NCI-H748 (cell line): ENCODE measurements around the gene ITPRIPL2.

Experiments
- DNase-seq: peaks from one replicate; lab custom pipeline; 2025; ENCODE audit not compliant: unreplicated experiment; lab: John Stamatoyannopoulos, UW

Gene ITPRIPL2

GRCh38 chr16:19093631-19094541 lies 19.9 kb upstream of the ITPRIPL2 start:
- DNase-seq: no peak

GRCh38 chr16:19094542-19095365 lies 19.0 kb upstream of the ITPRIPL2 start:
- DNase-seq: peak; percentile 12

DNA sequence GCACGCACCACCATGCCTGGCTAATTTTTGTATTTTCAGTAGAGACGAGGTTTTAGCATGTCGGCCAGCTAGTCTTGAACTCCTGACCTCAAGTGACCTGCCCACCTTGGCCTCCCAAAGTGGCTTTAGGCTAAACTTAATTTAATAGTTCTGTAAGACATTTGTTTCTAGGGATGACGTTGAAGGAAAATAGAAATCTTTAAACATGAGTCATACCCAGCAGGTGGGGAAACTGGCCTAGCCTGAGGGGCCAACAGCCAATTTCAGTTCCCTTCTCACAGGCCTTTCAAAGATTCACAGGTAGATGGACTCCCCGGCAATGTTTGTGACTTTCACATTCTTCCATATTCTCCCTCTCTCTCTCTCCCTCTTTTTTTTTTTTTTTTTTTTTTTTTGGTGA lies 18.1 kb upstream of the ITPRIPL2 start:
- DNase-seq: no peak

GRCh38 chr16:19098173-19098572 lies 15.6 kb upstream of the ITPRIPL2 start:
- no peak for DNase-seq

- DNase-seq: peak; percentile 58
Measured at GRCh38 chr16:19102187-19102872, 11.4 kb upstream of the ITPRIPL2 start.

DNA sequence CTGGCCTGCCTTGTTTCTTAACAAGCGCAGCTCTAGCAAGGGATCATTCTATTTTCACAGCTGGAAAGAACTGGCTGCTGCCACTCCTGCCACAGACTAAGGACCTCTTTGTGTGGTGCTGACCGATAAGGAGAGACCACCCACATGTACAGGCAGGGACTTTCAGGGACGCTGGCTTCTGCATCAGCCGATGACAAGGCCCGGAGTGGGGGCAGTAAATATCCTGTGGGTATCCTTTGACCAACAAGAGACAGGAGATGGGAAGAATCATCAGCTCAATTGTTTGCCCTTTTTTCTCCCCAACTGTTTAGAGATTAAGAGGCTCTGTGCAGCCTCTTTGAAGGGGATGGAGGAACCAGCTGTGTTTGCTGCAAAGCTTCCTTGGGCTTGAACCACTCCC lies 9.2 kb upstream of the ITPRIPL2 start:
- no peak for DNase-seq

GRCh38 chr16:19105131-19105530 lies 8.6 kb upstream of the ITPRIPL2 start:
- no peak for DNase-seq

DNA sequence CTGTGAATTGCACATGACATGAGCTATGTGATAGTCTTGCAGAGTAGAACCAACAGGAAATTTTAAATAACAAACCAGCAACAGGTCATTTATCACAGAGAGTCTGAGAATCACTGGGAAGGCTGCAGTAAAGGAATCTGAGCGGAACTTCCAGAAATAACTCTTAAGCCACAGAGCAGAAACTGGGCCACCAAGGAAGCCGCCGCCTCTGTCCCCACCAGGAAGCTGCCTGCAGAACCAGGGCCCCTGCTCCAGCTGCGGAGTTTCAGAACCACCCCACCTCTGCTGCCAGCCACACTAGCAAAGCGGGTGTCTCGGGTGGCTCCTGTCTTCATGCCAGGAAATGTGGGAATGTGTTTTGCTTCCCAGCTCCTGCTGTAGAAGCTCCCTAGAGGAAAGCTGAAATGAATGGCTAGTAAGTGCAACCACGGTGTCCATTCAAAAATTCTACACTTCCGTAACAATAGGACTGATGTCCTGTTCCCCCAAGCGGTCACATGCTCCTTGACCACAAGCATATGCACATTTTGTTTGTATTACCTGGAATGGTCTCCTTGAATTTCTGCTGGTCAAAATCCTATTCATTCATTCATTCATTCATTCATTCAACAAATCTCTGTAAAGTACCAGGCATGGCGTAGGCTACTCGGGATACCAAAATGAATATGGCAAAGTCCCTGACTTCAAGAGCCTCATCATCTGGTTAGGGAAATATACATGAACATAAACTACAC lies 7.7 kb upstream of the ITPRIPL2 start:
- DNase-seq: no peak

GRCh38 chr16:19106625-19107020 lies 7.1 kb upstream of the ITPRIPL2 start:
- DNase-seq: no peak

DNA sequence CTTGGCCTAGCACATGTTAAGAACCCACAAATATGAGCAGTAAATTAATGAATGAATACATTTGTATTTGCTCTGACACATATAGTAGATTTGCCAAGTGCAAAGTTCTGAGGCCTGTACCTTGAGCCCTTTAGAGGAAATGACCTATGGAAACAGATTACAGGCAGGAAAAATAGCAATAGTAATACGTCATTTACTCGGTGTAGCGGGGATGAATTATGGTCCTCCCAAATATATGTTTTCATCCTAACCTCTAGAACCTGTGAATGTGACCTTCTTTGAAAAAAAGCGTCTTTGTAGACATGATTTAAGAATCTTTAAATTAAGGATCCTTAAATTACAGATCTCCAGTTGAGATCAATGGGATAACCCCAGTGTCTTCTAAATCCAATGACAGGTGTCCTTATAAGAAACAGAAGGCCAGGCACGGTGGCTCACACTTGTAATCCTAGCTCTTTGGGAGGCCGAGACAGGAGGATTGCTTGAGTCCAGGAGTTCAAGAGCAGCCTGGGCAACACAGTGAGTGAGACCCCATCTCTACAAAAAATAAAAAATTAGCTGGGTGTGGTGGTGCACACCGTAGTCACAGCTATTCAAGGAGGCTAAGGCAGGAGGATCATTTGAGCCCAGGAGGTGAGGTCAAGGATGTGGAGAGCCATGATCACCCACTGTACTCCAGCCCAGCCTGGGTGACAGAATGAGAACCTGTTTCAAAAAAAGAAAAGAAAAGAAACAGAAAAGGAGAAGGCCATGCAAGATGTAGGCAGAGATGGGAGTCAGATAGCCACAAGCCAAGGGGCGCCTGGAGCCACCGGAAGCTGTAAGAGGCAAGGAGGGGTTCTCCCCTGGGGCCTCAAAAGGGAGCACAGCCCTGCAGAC lies 5.1 kb upstream of the ITPRIPL2 start:
- no peak for DNase-seq

DNA sequence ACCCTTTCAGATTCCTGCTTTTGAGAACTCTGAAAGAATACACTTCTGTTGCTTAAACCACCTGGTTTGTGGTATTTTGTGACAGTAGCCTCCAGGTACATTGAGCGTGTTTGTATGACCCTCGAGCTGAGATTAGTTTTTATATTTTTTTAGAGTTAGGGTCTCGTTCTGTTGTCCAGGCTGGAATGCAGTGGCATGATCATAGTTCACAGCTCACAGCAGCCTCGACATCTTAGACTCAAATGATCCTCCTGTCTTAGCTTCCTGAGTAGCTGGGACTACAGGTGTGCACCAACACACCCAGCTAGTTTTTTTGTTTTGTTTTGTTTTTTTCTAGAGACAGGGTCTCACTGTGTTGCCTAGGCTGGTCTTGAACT lies 4.5 kb upstream of the ITPRIPL2 start:
- no peak for DNase-seq

GRCh38 chr16:19110537-19111360 lies 3.0 kb upstream of the ITPRIPL2 start:
- DNase-seq: no peak

GRCh38 chr16:19112099-19112407 lies 1.7 kb upstream of the ITPRIPL2 start:
- DNase-seq: no peak

DNA sequence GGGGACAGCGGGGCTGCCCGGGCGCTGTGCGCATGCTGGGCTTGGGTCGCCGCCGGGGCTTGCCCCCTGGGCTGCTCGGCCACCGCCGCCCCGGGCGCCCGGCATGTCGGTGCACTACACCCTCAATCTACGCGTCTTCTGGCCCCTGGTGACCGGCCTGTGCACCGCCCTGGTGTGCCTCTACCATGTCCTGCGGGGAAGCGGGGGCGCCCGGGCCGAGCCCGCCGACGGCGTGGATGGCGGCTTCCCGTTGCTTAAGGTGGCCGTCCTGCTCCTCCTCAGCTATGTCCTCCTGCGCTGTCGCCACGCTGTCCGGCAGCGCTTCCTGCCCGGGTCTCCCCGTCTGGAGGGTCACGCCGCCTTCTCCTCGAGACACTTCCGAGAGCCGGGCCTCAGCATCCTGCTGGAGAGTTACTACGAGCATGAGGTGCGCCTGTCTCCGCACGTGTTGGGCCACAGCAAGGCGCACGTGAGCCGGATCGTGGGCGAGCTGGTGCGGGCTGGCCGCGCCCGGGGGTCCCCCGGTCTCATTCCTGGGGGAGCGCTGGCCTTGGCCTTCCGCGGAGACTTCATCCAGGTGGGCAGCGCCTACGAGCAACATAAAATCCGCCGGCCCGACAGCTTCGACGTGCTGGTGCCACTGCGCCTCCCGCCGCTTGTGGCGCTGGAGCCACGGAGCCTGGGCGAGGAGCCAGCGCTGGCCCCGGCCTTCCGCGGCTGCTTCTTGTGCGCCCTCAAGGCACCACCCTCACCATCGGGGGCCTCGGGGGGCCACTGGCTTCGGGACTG lies 789 bp downstream of the ITPRIPL2 start:
- peak; percentile 44 for DNase-seq

- no peak for DNase-seq
Measured at GRCh38 chr16:19115148-19116021, 1.6 kb downstream of the ITPRIPL2 start.

DNA sequence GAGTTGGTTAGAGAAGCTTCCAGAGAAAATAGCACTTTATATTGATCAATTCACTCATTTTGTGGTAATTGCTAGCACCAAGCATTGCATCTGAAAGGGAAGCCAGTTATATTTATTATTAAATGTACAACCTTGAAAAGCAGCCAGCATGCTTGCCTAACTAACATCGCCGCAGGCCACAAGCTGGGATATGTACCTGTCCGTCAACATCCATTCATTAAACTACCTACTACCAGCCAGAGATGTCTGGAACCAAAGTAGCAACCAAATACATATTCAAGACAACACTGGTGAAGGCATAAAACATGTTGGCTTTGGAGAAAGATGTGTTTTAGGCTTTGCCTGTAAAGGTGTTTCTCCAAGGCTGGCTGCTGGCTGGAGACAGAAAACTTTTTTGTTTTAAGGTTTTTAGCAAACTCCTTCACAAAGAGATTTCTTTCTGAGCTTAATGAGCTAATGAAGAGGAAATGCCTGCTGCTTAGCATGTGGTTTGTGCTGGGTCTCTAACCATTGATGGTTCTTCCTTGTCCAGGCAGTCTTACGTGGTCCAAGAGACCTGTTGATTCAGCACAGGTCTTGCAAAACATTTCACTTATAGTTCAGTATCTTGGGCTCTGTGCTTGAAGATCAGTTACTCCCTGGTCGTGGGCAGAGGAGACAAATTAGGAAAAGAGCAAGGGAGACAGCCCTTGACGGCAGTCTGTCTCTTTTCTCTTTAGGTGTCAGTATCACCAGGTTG lies 3.1 kb downstream of the ITPRIPL2 start:
- DNase-seq: no peak

GRCh38 chr16:19118938-19119431 lies 5.2 kb downstream of the ITPRIPL2 start:
- no peak for DNase-seq
